ENCODE data around the gene OBI1.

The OBI1 gene

GRCh38 chr13:78572459-78572858, 86.5 kb downstream of the OBI1 start:
- no peak for DNase-seq

- DNase-seq, result no peak
Observed at GRCh38 chr13:78569029-78569428, 89.9 kb downstream of the OBI1 start.

GRCh38 chr13:78566631-78567030, 92.3 kb downstream of the OBI1 start:
- no peak for DNase-seq
